Measurements from ENCODE around the gene USP4.

Gene USP4

DNA sequence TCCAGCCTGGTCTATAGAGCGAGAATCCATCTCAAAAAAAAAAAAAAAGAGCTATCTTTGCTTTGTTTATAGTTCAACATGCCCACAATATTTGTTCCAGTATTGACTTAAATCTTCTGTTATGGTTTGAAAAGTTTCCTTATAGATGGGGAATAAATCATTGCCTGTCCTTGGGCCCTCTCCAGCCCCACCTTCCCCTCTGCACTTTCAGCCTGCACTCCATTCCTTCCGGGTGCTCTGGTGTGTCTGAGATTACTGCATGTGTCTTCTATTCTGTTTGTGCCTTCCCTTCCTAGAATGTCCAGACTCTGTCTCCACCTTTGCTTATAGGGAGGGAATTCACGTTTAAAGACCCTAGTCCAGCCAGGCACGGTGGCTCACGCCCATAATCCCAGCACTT, 43.5 kb upstream of the USP4 start:
- TF ChIP-seq, protein P1, sequence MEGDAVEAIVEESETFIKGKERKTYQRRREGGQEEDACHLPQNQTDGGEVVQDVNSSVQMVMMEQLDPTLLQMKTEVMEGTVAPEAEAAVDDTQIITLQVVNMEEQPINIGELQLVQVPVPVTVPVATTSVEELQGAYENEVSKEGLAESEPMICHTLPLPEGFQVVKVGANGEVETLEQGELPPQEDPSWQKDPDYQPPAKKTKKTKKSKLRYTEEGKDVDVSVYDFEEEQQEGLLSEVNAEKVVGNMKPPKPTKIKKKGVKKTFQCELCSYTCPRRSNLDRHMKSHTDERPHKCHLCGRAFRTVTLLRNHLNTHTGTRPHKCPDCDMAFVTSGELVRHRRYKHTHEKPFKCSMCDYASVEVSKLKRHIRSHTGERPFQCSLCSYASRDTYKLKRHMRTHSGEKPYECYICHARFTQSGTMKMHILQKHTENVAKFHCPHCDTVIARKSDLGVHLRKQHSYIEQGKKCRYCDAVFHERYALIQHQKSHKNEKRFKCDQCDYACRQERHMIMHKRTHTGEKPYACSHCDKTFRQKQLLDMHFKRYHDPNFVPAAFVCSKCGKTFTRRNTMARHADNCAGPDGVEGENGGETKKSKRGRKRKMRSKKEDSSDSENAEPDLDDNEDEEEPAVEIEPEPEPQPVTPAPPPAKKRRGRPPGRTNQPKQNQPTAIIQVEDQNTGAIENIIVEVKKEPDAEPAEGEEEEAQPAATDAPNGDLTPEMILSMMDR (IDR thresholded peaks at IDR 0.05; ENCODE audit: low read depth, low read length): no peak
- no peak overlapping the region for H3K4me3 ChIP-seq (ENCODE audit: low read depth, low read length)

DNA sequence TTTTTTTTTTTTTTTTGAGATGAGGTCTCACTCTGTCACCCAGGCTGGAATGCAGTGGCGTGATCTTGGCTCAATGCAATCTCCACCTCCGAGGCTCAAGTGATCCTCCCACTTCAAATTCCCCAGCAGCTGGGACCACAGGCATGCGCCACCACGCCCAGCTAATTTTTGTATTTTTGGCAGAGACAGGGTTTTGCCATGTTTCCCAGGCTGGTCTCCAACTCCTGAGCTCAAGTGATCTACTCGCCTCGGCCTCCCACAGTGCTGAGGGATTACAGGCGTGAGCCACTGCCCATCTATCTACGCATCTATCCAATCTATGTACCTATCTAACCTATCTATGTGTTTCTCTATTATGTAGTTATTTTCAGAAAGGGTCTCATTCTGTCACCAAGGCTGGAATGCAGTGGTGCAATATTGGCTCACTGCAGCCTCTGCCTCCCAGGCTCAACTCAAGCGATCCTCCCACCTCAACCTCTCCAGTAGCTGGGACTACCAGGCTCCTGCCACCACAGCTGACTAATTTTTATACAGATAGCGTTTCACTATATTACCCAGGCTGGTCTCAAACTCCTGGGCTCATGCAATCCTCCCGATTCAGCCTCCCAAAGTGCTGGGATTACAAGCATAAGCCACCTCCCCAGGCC, 38.5 kb upstream of the USP4 start:
- no peak overlapping the region for H3K4me3 ChIP-seq (ENCODE audit: low read depth, low read length)
- TF ChIP-seq, protein P1 (IDR thresholded peaks at IDR 0.05; ENCODE audit: low read depth, low read length): no peak

DNA sequence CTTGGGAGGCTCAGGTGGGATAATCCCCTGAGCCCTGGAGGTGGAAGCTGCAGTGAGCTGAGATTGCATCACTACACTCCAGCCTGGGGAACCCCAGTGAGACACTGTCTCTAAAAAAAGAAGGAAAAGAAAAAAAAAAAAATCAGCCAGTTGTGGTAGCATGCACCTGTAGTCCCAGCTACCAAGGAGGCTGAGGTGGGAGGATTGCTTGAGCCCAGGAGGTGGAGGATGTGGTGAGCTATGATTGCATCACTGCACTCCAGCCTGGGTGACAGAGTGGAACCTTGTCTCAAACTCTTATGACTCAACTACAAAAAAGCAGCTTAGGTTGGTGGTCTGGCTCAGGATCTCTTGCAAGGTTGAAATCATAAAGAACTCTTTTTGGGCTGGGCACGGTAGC, 37.6 kb upstream of the USP4 start:
- no peak overlapping the region for H3K4me3 ChIP-seq (ENCODE audit: low read depth, low read length)
- TF ChIP-seq, protein P1 (IDR thresholded peaks at IDR 0.05; ENCODE audit: low read depth, low read length): no peak

DNA sequence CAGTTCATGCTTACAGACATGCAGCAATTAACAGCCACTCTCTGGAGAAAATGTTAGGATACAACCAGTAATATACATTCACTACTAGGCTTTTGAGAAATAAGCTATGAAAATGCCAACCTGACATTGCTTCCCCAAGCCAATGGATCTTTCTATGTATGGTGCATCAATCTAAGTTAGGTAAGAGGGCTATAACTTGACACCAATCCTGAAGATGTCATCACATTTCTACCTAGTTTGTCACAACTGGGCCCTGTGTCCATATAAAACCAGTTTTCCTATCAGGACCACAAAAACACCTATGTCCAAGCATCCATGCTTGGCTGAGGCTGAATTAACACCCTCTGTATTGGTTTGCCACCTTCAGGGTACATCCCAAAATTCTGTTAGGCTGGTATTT, 32.1 kb upstream of the USP4 start:
- TF ChIP-seq, protein P1 (IDR thresholded peaks at IDR 0.05; ENCODE audit: low read depth, low read length): no peak
- no peak overlapping the region for H3K4me3 ChIP-seq (ENCODE audit: low read depth, low read length)

DNA sequence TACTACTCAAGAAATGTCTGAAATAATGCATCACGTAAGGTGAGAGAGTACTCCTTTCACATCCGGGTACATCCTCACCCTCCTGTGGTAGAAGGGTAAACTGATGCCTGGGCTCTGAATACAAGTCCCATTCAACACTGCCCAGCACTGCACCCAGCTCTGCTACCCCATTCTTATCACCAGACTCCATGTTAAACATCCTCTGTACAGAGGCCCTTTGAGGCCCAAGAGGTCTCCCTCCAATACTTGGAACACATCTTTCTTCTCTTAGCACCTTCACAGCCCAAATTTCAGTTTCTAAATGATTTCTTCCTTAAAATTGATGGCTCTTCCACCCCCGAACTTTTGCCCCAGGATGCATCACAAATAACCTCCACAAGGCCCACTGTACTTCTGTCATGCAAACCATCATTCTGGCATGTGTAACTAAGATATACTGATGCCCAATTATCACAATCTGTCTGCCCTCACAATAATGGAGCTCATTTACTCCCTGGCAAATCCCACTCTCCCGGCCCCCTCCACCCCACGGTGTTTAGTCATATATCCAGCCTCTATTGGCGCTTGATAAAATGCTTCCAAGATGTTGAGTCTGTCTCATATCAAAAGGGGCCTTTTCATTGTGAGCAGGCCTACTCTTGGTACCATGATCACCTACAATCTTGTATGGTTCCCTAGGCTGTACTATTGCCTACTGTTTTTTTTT, 30.9 kb upstream of the USP4 start:
- TF ChIP-seq, protein P1 (IDR thresholded peaks at IDR 0.05; ENCODE audit: low read depth, low read length): no peak
- no peak overlapping the region for H3K4me3 ChIP-seq (ENCODE audit: low read depth, low read length)

DNA sequence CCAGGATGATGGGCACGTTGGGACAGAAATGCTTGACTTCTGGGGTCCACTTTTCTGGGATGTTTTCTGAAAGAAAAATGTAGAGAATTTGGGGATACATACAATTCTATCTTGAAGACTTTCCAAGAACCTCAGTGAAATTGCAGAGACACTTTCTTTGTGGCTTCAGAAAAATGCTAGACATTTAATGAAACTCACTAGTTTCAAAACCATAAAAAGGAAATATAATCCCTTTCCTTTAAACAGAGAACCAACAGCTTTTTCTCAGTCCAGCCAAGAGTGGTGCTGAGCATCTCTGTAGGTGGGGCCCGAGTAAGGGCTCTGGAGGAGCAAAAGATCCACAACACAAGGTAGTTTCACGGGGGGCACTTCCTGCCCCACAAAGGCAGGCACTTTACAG, 22.7 kb upstream of the USP4 start:
- no peak overlapping the region for H3K4me3 ChIP-seq (ENCODE audit: low read depth, low read length)
- TF ChIP-seq, protein P1 (IDR thresholded peaks at IDR 0.05; ENCODE audit: low read depth, low read length): no peak

DNA sequence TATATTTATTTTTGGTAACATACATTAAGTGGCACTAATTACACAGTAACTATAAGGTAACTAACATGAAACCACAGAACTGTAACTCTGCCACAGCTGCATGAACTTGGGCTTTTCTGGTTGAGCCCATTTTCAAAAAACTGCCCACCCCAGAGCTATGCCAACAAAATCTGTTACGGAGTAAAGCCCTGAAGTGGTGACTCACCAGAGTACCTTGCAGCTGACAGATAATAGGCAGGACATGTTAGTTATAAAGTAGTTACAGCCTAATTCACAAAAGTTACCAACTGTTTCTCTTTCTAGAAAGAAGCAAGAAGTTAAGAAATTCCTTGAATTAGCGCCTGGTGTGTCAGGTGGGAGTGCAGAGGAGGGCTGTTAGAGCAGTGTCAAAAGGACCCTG, 19.8 kb upstream of the USP4 start:
- TF ChIP-seq, protein P1 (IDR thresholded peaks at IDR 0.05; ENCODE audit: low read depth, low read length): no peak
- H3K4me3 ChIP-seq (ENCODE audit: low read depth, low read length): no peak overlapping the region

Data from WI38 (cell line).